ENCODE results near the gene USP43.

DNA sequence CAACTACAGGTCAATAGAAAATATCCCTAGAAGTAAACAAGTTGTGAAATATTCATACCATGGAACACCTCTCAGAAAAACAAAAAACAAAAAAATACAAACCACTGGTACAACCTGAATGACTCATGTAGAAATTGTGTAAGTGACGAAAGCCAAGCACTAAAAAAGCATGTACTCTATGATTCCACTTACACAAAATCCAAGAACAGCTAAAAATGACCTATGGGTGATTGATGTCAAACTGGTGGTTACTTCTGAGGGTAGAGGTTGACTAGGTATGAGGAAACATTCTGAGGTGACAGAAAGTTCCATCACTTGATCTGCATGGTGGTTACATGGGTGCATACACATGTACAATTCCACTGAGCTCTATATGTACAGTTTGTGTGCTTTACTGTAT lies 114.9 kb downstream of the USP43 start:
- TF ChIP-seq, protein P1, sequence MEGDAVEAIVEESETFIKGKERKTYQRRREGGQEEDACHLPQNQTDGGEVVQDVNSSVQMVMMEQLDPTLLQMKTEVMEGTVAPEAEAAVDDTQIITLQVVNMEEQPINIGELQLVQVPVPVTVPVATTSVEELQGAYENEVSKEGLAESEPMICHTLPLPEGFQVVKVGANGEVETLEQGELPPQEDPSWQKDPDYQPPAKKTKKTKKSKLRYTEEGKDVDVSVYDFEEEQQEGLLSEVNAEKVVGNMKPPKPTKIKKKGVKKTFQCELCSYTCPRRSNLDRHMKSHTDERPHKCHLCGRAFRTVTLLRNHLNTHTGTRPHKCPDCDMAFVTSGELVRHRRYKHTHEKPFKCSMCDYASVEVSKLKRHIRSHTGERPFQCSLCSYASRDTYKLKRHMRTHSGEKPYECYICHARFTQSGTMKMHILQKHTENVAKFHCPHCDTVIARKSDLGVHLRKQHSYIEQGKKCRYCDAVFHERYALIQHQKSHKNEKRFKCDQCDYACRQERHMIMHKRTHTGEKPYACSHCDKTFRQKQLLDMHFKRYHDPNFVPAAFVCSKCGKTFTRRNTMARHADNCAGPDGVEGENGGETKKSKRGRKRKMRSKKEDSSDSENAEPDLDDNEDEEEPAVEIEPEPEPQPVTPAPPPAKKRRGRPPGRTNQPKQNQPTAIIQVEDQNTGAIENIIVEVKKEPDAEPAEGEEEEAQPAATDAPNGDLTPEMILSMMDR (conservative IDR thresholded peaks at IDR 0.05; ENCODE audit: low read depth, low read length), result no peak
- TF ChIP-seq EZH2phosphoT487 (IDR thresholded peaks at IDR 0.05; ENCODE audit: borderline replicate concordance, low read length) (no peak), EZH2 (IDR thresholded peaks at IDR 0.05; ENCODE audit: low read length, unreplicated experiment) (no peak)

All from PC-3 (cell line).